NCI-H2196 treated with DMSO at 0.1 percent for 48 hours (cell line): Measurements from ENCODE around the gene THAP7.

Source experiments
- DNase-seq: peaks from one replicate; lab custom pipeline; 2025; ENCODE audit not compliant: unreplicated experiment; lab: John Stamatoyannopoulos, UW

The THAP7 gene

DNA sequence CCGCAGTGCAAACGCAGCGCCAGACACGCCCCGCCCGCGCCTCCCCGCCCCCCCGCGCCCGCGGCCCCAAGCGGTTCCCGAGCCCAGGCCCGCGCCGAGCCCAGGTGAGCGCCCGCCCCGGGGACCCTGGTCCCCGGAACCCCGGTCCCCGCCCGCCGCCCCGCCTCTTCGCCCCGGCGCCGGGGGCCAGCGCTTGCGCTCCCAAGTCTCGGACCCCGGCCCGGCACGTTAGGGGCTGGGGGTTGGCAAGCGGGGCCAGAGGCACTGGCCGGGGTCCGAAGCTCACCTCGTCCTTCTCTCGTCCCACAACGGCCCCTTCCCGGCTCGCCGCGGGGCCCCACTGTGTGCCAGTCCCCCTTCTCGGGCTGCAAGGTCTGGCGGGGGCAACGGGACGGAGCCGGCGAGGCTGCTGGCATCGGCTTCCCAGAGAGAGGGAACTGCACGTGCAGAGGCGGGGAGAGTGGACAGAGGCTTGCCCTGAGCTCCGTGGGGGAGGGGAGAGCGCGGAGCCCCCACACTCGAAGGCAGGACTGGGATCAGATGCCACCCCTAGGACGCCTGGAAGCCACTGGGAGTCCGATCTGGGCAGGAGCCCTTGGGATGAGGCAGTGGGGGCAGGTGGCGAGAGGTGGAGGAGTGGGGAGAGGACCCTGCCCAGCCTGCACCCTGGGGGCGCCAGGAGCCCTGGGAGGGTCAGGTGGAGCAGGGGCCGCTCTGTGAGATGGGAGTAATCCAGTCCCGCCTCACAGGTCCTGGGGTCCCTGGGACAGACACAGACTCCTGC is 36.6 kb downstream of the THAP7 start:
- DNase-seq: no peak

- no peak for DNase-seq
Observed at GRCh38 chr22:20964799-20965103, 37.2 kb downstream of the THAP7 start.

DNA sequence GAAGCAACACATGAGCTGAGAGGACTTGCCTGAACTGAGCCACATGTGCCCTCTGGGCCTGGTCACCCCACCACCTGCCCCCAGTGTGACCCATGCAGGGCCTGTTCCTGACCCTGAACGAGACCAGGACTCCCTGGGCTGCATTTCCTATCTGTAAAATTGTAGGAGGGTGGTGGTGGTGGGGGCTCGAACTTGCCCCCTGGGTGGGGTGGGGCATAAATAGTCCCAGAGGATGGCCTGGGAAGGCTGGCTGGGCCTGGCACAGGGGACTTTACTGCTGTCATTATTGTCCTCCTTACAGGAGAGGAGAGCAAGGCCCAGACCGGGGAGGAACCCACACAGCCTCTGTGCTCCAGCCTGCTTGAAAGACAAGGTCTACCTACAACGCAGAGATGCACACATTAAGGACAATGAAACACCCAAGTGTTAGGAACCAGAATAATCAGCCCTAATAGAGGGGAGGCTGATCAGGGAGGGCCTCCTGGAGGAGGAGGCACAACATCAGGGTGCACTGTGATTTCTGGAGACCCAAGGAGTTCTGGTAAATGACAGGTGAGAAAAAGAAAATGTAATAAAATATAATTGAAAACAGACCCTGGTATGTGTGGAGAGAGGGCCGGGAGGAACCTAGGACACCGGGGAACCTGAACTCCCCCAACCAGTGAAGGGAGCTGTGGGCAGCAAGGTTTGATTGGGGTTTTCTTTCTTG is 37.7 kb downstream of the THAP7 start:
- no peak for DNase-seq

DNA sequence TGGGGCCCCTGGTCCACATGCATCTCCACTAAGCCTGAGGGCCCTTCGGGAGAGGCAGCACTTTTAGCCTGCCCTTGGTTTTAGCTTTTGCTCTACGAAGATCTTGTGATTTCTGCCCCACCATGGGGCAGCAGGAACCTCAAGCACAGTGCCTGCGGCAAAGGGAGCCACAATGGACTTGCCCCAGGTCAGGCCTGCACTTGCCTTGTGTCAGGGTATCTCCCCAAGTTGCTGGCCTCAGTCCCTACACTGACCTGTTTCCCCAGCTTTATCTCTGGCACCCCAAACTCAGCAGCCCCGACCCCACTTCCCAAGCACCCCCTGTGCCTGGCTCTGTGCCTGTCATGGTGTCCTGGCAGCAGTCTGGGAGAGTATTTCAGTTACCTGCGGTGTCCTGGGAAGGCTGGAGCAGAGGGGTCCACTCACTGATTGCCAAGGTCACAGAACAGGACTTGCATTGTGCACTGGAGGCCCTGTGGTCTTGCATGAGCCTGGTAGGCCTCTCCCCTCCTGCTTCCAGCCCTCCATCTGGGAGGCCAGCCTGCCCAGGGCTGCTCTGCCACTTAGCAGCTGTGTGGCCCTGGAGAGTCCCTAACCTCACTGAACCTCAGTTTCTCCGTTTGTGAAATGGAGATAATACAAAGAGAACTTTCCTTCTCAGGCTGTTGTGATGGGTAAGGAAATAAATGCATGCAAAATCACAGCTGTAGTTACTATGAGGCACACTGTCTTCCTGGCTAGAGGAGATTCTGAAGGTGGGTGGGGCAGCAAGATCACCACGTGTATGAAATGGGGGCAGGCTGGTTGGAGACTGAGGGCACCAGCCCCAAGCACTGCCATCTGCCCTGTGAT is 38.5 kb downstream of the THAP7 start:
- no peak for DNase-seq

- no peak for DNase-seq
Observed at GRCh38 chr22:20962491-20962945, 39.4 kb downstream of the THAP7 start.

DNA sequence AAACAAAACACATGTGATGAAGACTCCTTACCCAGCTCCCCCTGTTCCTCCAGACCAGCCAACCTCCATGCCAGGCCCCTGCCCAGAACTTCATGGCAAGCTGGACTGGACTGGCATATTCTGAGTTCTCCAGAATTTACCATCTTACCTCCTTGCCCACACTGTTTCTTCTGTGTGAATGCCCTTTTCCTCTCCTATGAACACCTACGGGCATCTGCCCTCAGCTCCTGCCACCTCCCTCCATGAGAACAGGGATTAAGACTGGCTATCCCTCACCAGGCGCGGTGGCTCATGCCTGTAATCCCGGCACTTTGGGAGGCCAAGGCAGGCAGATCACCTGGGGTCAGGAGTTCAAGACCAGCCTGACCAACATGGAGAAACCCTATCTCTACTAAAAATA is 41.3 kb downstream of the THAP7 start:
- no peak for DNase-seq

DNA sequence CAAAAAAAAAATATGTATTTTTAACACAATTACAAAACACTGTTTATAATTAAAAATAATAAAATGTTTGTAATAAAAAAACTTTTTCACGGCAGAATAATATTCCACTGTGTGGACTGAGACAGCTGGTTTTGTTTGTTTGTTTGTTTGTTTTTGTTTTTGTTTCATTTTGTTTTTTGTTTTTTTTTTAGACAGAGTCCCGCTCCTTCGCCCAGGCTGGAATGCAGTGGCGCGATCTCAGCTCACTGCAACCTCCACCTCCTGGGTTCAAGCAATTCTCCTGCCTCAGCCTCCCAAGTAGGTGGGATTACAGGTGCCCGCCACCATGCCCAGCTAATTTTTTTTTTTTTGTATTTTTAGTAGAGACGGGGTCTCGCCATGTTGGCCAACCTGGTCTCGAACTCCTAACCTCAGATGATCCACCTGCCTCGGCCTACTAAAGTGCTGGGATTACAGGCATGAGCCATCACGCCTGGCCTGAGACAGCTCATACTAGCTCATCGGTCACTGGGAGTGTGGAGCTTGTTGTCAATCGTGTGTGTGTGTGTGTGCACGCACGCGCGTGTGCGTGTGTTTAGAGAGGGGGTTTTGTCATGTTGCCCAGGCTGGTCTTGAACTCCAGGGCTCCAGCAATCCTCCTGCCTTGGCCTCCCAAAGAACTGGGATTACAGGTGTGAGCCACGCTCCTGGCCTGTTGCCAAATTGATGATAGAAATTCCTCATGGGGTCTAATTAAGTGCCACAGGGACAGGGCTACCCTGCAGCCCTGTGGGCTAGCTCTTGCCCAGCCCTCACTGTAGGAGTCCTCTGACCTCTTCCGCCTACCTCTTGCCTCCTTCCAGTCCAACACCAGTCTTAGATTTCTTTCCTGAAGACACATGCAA is 42.1 kb downstream of the THAP7 start:
- DNase-seq: no peak

DNA sequence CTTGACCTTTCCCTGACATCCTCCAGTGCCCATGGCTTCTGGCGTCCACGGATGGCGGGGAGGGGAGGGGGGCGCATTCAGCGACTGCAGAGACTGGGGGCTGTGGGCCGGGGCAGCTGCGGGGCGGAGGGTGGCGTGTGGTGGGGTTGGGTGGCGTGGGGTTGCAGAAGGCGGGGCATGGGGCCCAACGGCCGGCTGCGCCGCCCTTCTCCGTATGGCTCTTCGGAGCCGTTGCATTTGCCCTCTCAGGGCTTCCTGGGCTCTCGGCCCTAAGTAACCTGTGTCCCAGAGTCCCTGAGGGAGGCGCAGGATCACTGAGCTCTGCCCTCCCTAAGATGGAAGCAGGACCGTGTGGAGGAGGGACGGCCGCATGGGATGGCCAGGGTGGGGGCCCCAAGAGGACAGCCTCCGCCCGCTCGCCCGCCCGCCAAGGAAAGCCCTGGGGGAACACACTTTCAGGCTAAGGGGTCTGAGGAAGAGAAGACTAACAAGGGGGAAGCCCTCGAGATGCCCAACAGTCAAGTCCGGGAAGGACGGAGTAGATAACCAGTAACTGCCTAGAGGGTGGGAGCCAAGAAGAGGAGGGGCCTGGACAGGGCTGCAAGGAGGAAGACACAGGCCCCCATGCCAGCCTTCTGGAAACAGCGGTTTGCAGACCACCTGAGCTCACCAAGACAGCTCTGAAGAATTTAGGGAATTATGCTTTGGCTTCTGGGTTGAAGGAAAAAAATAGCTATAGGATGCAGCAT is 44.1 kb downstream of the THAP7 start:
- no peak for DNase-seq

GRCh38 chr22:20957102-20957682 is 44.7 kb downstream of the THAP7 start:
- no peak for DNase-seq

- no peak for DNase-seq
Observed at GRCh38 chr22:20956258-20957101, 45.4 kb downstream of the THAP7 start.

- DNase-seq: no peak
Observed at GRCh38 chr22:20955548-20955947, 46.4 kb downstream of the THAP7 start.

- DNase-seq: no peak
Observed at GRCh38 chr22:20953668-20954500, 48.0 kb downstream of the THAP7 start.

DNA sequence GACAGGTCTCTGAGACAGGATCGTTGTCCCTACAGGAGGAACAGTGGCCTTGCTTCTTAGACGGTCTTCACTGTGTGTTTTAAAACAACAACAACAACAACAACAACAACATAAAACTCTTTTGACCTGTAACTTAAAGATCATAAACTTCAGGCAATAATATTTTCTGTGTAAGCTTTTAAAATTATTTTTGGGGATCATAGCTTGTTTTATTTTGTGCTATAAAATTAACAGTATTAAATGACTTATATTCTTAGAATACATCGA is 48.6 kb downstream of the THAP7 start:
- no peak for DNase-seq

DNA sequence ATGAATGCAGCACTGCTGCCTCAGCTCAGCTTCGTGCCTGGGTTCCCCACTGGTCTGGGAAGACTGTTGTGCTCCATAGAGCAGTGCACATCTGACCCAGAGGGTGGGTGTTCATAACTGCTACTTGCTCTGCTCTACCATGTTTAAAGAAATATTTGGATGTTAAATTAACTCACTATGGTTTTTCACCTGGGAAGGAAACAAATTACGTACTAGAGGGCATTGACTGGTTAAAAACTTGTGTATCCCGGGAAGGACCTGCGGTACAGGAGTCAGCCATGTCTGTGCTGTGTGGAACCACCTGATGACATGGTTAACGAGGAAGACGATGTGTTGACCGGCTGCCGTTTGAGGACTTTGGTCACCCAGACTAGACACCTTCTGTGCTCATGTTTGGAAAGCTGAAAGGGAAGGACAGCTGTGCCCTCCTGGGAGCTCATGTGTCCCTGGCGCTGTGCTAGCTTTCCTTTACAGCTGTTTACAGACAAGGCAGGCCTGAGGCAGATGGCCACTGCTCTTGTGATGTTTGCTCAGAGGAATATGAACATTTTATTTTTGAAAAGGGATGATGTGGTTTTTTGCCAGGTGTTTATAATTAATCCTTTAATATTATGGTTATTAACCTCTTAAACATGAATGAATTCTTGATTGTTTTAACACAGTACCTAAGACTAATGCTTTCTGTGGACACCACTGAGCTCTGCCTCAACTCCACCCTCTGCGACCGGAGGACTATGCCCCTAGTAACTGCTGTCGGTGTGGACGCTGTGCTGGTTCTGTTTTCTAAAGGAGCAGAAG is 49.2 kb downstream of the THAP7 start:
- DNase-seq: no peak

DNA sequence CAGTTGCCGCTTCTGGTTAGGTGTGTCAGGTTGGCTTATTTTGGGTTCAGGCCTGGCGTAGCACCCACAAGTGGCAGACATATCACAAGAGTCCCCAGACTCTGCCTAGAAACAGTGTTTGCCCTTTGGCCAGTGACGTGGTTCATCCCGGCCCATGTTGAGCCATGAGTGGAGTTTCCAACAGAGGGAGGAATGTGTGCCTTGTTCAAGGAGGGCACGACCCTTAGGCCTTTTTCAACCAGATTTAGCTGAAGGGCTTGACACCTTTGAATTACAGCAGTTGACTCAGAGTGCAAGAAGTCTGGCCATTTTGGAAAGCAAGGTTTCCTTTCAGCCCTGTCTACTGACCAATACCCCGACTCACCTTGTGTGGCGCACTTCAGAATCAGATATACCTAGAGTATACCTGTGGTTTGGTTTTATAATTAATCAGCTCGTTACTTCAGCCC is 50.0 kb downstream of the THAP7 start:
- DNase-seq: no peak

DNA sequence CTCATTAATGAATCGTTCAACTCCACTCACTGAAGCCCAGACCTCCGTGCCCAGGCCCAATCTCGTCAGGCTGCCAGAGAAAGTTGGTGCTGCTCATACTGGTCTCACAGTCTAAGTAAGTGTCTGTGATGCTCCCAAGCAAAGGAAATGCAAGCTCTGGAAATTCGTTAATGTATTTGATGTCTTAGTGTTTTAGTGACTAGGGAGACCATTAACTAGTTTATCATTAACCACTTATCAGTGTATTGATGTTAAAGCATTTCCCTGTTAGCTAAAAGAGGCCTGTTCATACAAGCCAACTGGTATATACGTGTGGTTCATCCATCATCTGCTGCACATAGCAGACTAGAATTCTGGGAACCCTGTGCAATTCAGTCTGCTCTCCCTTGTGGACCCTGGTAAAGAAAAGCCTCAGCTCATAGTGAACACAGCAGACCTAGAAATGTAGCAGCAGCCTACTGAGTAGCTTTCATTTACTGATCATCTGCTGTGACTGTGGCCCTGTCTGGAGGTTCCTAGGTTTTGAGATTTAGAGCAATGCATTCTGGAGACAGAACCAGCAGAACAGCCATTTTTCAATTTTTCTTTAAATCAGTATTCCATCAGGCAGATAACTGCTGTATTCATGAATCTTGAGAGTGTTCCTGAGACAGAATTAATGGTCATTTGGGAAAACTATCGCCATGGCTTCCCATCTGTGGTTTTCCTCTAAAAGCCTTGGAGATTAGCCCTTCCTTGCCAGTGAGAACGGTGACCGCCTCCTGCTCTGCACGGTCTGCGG is 50.6 kb downstream of the THAP7 start:
- DNase-seq: no peak
